ENCODE measurements around the gene DNAI1.

Gene DNAI1

GRCh38 chr9:34555500-34555899 lies 96.9 kb downstream of the DNAI1 start:
- Histone ChIP-seq H3F3A (ENCODE audit: insufficient read depth) (no peaks in the 10 kb centered on the region), H3K27me3 (ENCODE audit: low read length) (no peaks in the 10 kb centered on the region), H3K4me3 (ENCODE audit: insufficient read depth, low read length, poor library complexity, severe bottlenecking) (no peak overlapping the region), H4K20me1 (ENCODE audit: low read depth, low read length) (no peaks in the 10 kb centered on the region), H3K9ac (ENCODE audit: low read length) (no peak overlapping the region), H3K36me3 (ENCODE audit: low read length) (no peaks in the 10 kb centered on the region), H3K79me2 (ENCODE audit: insufficient read depth, low read length) (no peaks in the 10 kb centered on the region), H3K9me3 (ENCODE audit: insufficient read depth, low read length) (no peaks in the 10 kb centered on the region), H3K4me2 (ENCODE audit: low read depth, low read length, poor library complexity, severe bottlenecking) (no peak overlapping the region), H2AFZ (ENCODE audit: low read depth, low read length, severe bottlenecking) (no peak overlapping the region), H3K27ac (ENCODE audit: low read depth, low read length) (no peak overlapping the region), H3K9me2 (replicated peaks; ENCODE audit: insufficient read depth, low read length) (no peaks in the 10 kb centered on the region)
- no peak for TF ChIP-seq EZH2phosphoT487 (conservative IDR thresholded peaks at IDR 0.05; ENCODE audit: low read length)
- TF ChIP-seq, protein P1, sequence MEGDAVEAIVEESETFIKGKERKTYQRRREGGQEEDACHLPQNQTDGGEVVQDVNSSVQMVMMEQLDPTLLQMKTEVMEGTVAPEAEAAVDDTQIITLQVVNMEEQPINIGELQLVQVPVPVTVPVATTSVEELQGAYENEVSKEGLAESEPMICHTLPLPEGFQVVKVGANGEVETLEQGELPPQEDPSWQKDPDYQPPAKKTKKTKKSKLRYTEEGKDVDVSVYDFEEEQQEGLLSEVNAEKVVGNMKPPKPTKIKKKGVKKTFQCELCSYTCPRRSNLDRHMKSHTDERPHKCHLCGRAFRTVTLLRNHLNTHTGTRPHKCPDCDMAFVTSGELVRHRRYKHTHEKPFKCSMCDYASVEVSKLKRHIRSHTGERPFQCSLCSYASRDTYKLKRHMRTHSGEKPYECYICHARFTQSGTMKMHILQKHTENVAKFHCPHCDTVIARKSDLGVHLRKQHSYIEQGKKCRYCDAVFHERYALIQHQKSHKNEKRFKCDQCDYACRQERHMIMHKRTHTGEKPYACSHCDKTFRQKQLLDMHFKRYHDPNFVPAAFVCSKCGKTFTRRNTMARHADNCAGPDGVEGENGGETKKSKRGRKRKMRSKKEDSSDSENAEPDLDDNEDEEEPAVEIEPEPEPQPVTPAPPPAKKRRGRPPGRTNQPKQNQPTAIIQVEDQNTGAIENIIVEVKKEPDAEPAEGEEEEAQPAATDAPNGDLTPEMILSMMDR (IDR thresholded peaks at IDR 0.05; ENCODE audit: insufficient read depth, low read length, poor library complexity, severe bottlenecking) = no peak

DNA sequence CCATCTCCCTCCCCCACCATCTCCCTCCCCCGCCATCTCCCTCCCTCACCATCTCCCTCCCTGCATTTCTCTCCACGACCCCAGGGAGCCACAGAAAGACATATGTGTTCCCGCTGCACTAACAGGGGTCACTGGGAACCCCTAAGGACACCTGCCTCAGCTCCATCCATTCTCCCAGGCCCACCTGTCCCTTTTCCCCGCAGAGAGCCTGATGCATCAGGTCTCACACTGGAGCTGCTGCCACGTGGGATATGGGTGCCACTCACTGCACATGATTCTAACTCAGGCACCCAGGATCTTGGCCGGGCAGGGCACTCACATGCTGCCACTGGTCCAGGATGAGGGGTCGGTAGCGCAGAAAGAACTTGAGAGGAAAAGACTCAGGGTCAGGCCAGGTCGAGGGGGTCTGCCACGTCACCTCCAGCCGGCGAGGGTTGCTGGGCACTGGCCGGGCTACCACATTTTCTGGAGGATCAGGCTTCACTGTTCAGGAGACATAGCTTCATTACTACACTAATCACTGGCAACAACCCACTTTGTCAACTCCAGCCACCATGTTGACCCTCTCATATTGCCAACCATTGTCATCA lies 97.4 kb downstream of the DNAI1 start:
- Histone ChIP-seq H3K4me3 (ENCODE audit: insufficient read depth, low read length, poor library complexity, severe bottlenecking) (no peak overlapping the region), H4K20me1 (ENCODE audit: low read depth, low read length) (no peaks in the 10 kb centered on the region), H3K9me3 (ENCODE audit: insufficient read depth, low read length) (no peaks in the 10 kb centered on the region), H3K27ac (ENCODE audit: low read depth, low read length) (no peak overlapping the region), H3K9me2 (replicated peaks; ENCODE audit: insufficient read depth, low read length) (no peaks in the 10 kb centered on the region), H3K27me3 (ENCODE audit: low read length) (no peaks in the 10 kb centered on the region), H3K9ac (ENCODE audit: low read length) (no peak overlapping the region), H3K36me3 (ENCODE audit: low read length) (no peaks in the 10 kb centered on the region), H3K79me2 (ENCODE audit: insufficient read depth, low read length) (no peaks in the 10 kb centered on the region), H3K4me2 (ENCODE audit: low read depth, low read length, poor library complexity, severe bottlenecking) (no peak overlapping the region), H2AFZ (ENCODE audit: low read depth, low read length, severe bottlenecking) (no peak overlapping the region), H3F3A (ENCODE audit: insufficient read depth) (no peaks in the 10 kb centered on the region)
- TF ChIP-seq EZH2phosphoT487 (conservative IDR thresholded peaks at IDR 0.05; ENCODE audit: low read length) = no peak
- TF ChIP-seq, protein P1 (IDR thresholded peaks at IDR 0.05; ENCODE audit: insufficient read depth, low read length, poor library complexity, severe bottlenecking) = no peak

GRCh38 chr9:34556949-34557348 lies 98.3 kb downstream of the DNAI1 start:
- Histone ChIP-seq H3K4me2 (ENCODE audit: low read depth, low read length, poor library complexity, severe bottlenecking) (no peak overlapping the region), H3K27ac (ENCODE audit: low read depth, low read length) (no peak overlapping the region), H4K20me1 (ENCODE audit: low read depth, low read length) (no peaks in the 10 kb centered on the region), H3K27me3 (ENCODE audit: low read length) (no peaks in the 10 kb centered on the region), H2AFZ (ENCODE audit: low read depth, low read length, severe bottlenecking) (no peak overlapping the region), H3F3A (ENCODE audit: insufficient read depth) (no peaks in the 10 kb centered on the region), H3K4me3 (ENCODE audit: insufficient read depth, low read length, poor library complexity, severe bottlenecking) (no peak overlapping the region), H3K9me2 (replicated peaks; ENCODE audit: insufficient read depth, low read length) (no peaks in the 10 kb centered on the region), H3K9me3 (ENCODE audit: insufficient read depth, low read length) (no peaks in the 10 kb centered on the region), H3K79me2 (ENCODE audit: insufficient read depth, low read length) (no peaks in the 10 kb centered on the region), H3K36me3 (ENCODE audit: low read length) (no peaks in the 10 kb centered on the region), H3K9ac (ENCODE audit: low read length) (no peak overlapping the region)
- TF ChIP-seq, protein P1 (IDR thresholded peaks at IDR 0.05; ENCODE audit: insufficient read depth, low read length, poor library complexity, severe bottlenecking) = no peak
- no peak for TF ChIP-seq EZH2phosphoT487 (conservative IDR thresholded peaks at IDR 0.05; ENCODE audit: low read length)

Data from SU-DHL-6 (cell line).